PC-3 (cell line): ENCODE data around the gene LAG3.

ENCODE experiments used
- CTCF ChIP-seq: fragments of 300-600 bp; sonication (generic); conservative IDR thresholded peaks from 2 replicates; pipeline ENCODE4 v1.5.1; 2017; ENCODE audit warnings: antibody characterized with exemption, low read depth, mild to moderate bottlenecking, low read length
- EZH2phosphoT487 ChIP-seq: fragments of 300-600 bp; sonication (generic); IDR thresholded peaks from 2 replicates; pipeline ENCODE4 v1.6.1; 2018; ENCODE audit warnings: mild to moderate bottlenecking, antibody characterized with exemption, low read length, borderline replicate concordance

- TF ChIP-seq CTCF (no peak), EZH2phosphoT487 (no peak)
These were observed 7.5 kb downstream of the LAG3 start for GRCh38 chr12:6779708-6780432.
